ENCODE results near the gene CEP350.
"Not testable (repeated sequence)": the region's sequence is repeated elsewhere in the genome, so short reads cannot be mapped to it uniquely, and the experiment has no call there.

CEP350 gene

DNA sequence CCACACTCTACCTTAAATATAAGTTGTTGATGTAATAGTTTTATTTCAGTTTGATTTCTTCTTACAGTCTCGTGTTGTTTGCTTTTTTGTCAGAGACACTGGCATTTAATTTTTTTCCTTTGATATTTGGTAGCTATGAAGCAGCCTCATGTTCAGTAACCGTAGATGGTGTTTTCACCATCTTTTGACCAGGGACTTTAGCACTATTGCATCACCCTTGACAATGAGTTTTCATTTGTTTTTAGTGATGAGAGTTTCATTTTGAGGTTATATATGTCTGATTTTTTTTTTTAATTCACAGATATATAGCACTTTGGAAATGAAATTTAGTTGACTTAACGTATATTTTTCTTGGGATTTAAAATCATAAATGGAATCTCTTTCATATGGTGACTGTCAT is 36.2 kb downstream of the CEP350 start:
- H3K4me3 ChIP-seq (ENCODE audit: low read length) = no peak overlapping the region
- no peak for DNase-seq (ENCODE audit: low read depth)
- TF ChIP-seq, protein P1, sequence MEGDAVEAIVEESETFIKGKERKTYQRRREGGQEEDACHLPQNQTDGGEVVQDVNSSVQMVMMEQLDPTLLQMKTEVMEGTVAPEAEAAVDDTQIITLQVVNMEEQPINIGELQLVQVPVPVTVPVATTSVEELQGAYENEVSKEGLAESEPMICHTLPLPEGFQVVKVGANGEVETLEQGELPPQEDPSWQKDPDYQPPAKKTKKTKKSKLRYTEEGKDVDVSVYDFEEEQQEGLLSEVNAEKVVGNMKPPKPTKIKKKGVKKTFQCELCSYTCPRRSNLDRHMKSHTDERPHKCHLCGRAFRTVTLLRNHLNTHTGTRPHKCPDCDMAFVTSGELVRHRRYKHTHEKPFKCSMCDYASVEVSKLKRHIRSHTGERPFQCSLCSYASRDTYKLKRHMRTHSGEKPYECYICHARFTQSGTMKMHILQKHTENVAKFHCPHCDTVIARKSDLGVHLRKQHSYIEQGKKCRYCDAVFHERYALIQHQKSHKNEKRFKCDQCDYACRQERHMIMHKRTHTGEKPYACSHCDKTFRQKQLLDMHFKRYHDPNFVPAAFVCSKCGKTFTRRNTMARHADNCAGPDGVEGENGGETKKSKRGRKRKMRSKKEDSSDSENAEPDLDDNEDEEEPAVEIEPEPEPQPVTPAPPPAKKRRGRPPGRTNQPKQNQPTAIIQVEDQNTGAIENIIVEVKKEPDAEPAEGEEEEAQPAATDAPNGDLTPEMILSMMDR (conservative IDR thresholded peaks at IDR 0.05; ENCODE audit: low read depth, low read length) = no peak

DNA sequence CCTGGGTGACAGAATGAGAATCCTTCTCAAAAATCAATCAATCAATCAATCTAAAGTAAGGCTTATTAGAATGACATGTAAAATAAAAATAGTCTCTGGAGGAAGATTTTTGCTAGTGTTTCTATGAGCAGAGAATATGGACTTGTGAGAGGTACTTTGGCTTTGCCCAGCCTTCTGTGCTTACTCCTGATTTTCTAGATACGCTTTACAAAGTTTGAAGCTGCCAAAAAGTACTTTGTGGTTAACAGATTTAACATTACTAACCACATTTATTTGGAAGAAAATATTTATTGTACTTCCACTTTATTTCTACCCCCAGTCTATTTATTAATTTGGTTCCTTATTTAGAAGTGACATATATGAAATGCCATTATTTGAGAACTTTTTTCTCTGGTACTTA is 41.0 kb downstream of the CEP350 start:
- TF ChIP-seq, protein P1 (conservative IDR thresholded peaks at IDR 0.05; ENCODE audit: low read depth, low read length) = no peak
- DNase-seq (ENCODE audit: low read depth) = no peak
- H3K4me3 ChIP-seq (ENCODE audit: low read length) = no peak overlapping the region

DNA sequence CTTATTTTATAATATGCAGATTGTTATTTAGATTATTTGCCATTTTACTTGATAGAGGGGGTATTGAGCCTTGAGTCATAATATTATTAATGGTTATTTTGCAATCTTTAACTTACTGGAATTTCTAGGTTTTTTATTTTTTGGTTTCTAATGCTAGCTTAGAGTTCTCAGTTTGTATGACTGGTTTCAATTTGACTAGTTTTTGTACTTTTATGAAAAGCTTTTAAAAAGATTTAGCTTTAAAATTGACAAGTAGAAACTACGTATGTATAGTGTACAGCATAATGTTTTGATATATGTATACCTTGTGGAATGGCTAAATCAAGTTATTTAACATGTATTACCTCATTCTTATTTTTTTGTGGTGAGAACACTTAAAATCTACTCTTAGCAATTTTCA is 41.5 kb downstream of the CEP350 start:
- no peak overlapping the region for H3K4me3 ChIP-seq (ENCODE audit: low read length)
- TF ChIP-seq, protein P1 (conservative IDR thresholded peaks at IDR 0.05; ENCODE audit: low read depth, low read length) = no peak
- no peak for DNase-seq (ENCODE audit: low read depth)

GRCh38 chr1:180000575-180000974 is 46.0 kb downstream of the CEP350 start:
- TF ChIP-seq, protein P1 (conservative IDR thresholded peaks at IDR 0.05; ENCODE audit: low read depth, low read length) = no peak
- DNase-seq (ENCODE audit: low read depth) = no peak
- no peak overlapping the region for H3K4me3 ChIP-seq (ENCODE audit: low read length)

GRCh38 chr1:180002437-180002836 is 47.8 kb downstream of the CEP350 start:
- no peak overlapping the region for H3K4me3 ChIP-seq (ENCODE audit: low read length)
- TF ChIP-seq, protein P1 (conservative IDR thresholded peaks at IDR 0.05; ENCODE audit: low read depth, low read length) = no peak
- DNase-seq (ENCODE audit: low read depth) = no peak

DNA sequence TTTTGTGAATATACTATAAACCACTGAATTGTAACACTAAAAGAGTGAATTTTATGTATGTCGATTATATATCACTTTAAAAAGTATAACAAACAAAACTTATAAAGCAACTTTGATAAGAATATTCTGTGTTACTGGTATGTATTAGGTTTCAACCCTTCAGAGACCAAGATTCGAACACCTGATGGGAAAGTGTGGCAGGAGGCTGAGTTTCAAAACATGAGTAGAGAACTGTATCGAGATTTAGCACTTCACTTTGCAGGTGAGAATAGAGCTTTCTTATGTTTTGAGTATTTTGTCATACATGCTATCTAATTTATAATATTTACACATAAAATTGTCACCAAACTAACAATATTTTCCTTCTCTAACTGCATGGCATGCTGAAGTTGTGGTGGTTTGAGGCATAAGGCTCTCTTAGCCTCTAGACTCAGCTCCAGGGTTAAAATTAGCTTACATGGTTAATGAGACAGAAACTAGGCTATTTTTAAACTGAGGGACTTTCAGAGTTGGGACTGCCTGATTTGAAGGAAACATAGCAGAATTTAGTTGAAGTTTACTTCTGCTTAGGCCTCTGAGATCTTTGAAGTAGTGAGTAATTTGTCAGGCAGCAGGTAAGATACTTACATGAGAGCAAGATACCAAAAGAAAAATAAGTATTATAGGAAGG is 48.6 kb downstream of the CEP350 start:
- H3K4me3 ChIP-seq (ENCODE audit: low read length) = no peak overlapping the region
- DNase-seq (ENCODE audit: low read depth) = peak; percentile 1
- TF ChIP-seq, protein P1 (conservative IDR thresholded peaks at IDR 0.05; ENCODE audit: low read depth, low read length) = no peak

GRCh38 chr1:180006762-180007161 is 52.2 kb downstream of the CEP350 start:
- H3K4me3 ChIP-seq (ENCODE audit: low read length); DNase-seq (ENCODE audit: low read depth): not testable (repeated sequence)

Data from retinal pigment epithelial cell (primary cell).